ENCODE measurements around the gene CHID1.

DNA sequence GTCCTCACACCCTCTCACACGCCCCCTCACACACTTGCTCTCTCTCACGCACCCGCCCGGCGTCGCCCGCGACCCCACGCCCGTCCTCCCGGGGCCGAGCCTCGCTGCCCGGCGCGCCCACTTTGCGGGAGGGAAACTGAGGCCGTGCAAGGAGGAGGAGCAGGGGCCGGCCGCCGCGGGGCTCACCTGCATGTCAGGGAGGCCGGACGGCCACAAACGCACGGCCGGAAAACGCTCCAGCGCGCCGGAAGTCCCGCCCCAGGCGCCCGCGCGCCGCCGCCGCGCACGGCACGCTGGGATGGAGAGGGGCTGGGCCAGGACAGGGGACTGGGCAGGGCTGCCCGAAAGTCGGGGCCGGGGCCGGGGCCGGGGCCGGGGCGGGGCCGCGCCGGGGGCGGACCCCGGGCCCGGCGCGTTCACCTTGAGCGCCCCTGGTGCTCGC, at the start of gene CHID1:
- TF ChIP-seq, protein P1, sequence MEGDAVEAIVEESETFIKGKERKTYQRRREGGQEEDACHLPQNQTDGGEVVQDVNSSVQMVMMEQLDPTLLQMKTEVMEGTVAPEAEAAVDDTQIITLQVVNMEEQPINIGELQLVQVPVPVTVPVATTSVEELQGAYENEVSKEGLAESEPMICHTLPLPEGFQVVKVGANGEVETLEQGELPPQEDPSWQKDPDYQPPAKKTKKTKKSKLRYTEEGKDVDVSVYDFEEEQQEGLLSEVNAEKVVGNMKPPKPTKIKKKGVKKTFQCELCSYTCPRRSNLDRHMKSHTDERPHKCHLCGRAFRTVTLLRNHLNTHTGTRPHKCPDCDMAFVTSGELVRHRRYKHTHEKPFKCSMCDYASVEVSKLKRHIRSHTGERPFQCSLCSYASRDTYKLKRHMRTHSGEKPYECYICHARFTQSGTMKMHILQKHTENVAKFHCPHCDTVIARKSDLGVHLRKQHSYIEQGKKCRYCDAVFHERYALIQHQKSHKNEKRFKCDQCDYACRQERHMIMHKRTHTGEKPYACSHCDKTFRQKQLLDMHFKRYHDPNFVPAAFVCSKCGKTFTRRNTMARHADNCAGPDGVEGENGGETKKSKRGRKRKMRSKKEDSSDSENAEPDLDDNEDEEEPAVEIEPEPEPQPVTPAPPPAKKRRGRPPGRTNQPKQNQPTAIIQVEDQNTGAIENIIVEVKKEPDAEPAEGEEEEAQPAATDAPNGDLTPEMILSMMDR (IDR thresholded peaks at IDR 0.05), result peak in 1 of 5 experiments; percentile 28
- TF ChIP-seq POLR2A (IDR thresholded peaks at IDR 0.05), result peak in 1 of 2 donors; percentile 49
- peak in 1 of 2 donors; percentile 61 for TF ChIP-seq EP300 (IDR thresholded peaks at IDR 0.05)

All from tibial nerve (tissue), 4 donors.